Esophagus muscularis mucosa (tissue), 3 donors: Measurements from ENCODE around the gene ARX.

ENCODE experiments used
- CTCF ChIP-seq, 3 experiments: fragments of 200-600 bp in 2 of 3; fragments of 450-650 bp in 1 of 3; sonication (generic) in 2 of 3; IDR thresholded peaks; one replicate each; pipeline ENCODE4 v1.5.1; 2017 to 2019; ENCODE audit warnings: antibody characterized with exemption in 3 of 3, mild to moderate bottlenecking in 2 of 3, moderate library complexity in 1 of 3
- POLR2A ChIP-seq: fragments of 450-650 bp; IDR thresholded peaks from one replicate; pipeline ENCODE4 v1.6.1; 2017; ENCODE audit warnings: antibody characterized with exemption, moderate library complexity, mild to moderate bottlenecking, low read depth
- POLR2AphosphoS5 ChIP-seq, 2 donors: sonication (generic); formaldehyde crosslinking; IDR thresholded peaks; one replicate each; pipeline ENCODE4 v1.6.1; 2017; ENCODE audit warnings: antibody characterized with exemption in 2 of 2

- TF ChIP-seq POLR2A (no peak), CTCF (IDR thresholded peaks at IDR 0.05) (no peak), POLR2AphosphoS5 (IDR thresholded peaks at IDR 0.05) (no peak)
Observed at GRCh38 chrX:24981030-24981429, 34.7 kb downstream of the ARX start.
